Smooth muscle cell of the brain vasculature (primary cell): ENCODE data around the gene EXOC4.

Experiments
- DNase-seq: peaks from one replicate; pipeline ENCODE4 v3.0.0-alpha.2; 2012; ENCODE audit warnings: low read depth, low spot score

The EXOC4 gene

DNA sequence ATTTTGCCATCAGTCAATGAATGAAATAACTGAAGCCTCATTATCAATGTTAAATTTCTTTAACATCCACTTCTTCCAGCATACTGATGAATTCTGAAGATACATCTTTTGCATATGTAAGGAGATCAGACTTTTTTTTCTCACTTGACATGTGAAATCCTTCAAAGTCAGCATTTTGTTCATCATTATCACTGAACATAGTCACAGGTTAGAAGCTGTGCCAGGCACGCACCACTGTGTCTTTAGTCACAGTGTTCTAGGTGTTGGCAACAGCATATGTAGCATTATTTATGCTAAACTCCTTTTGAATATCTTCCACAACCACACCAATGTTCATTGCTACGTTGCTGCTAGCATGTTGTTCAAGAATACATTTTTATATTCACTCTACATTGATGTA, 450.1 kb downstream of the EXOC4 start:
- no peak for DNase-seq

DNA sequence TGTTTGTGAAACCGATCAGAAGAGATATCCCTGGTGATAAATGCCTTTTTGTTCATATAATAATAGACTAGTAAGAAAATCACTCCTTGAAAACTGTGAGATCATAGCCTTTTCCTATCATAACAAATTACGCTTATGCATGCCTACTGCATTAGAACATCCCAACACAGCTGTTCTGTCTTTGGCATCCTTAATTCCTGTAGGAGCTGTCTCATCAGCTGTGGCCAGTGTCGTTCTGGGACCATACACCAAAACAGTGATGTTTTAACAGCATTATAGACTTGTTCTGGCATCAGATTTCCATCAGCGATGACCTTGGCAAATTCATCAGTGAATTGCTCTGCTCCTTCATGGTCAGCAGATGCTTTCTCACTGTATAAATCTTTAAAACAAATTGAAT, 450.7 kb downstream of the EXOC4 start:
- DNase-seq = peak; percentile 29

GRCh38 chr7:133704453-133704852, 451.6 kb downstream of the EXOC4 start:
- no peak for DNase-seq

DNA sequence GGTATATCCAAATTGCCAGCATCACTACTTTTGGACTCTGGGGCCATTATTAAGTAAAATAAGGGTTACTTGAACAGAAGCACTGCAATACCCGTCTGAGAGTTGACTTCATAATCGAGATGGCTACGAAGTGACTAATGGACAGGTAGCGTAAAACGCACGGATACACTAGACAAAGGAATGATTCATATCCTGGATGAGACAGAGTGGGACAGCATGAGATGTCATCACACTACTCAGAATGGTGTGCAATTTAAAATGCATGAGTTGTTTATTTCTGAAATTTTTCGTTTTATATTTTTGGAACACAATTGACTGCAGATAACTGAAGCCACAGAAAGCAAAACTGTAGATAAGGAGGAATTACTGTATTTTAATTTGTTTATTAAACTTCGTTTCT, 452.7 kb downstream of the EXOC4 start:
- no peak for DNase-seq

DNA sequence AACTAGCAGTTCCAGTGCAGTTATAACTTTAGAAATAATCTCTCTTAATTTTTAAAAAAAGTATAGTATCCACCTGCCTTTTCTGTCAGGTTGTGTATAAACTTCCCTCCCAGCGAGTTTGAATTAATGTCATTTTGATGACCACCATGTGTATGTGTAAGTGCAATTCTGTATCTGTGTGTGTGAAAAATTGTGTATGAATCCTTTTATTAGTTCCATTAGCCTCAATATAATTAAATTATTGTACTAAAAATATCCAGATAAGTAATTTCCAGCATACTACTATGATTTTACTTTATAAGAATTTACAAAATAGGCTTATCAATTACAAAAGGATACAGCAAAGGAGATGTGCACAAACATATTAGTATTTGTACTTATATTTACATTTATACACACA, 453.1 kb downstream of the EXOC4 start:
- DNase-seq = no peak

DNA sequence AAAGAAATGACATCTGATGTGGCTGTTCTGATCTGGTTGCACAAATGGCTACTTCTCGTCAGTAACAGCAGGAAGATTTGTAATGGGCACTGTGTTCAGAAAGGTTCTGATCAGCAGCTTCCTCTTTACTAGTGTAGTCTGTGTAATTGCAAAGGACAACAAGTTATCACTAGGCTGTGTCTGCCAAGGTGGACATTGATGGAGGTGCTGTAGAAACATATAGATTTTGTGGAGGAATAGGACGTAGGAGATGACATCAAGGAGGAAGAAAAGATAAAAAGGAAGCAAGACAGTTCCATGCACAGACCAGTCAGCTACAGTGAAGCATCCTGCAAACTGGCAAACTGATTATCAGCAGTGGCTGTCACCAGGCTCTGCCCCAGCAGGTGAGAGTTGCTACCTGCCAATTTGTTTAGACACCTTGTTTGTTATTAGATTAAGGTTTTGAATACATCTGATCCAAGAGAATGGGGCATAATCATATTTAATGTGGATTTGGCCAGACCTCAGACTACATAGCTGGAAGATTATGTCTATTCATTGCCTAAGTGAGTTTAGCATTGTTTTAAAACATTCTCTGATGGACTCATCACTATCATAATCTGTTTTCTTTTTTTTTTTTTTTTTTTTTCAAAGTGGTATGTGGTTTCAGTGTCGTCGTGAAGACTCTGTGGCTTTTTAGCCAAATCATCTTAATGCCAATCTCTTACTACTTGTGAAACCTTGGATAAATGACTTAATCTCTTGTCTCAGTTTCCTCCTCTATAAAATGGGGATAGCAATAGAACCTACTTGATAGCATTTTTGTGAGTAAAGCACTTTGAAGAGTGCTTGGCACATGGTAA, 456.4 kb downstream of the EXOC4 start:
- no peak for DNase-seq

DNA sequence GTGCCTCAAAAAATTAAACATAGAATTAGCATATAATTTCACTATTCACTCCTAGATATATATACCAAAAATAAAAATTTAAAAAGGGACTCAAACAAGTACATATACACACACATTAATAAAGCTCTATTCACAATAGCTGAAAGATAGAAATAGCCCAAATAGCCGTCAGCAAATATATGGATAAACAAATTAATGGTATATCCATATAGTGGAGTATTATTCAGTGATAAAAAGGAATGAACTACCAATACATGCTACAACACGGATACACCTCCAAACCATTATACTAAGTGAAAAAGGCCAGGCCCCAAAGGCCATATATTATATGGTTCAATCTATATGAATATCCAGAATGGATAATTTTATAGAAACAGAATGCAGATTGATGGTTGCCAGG, 459.7 kb downstream of the EXOC4 start:
- DNase-seq = no peak

DNA sequence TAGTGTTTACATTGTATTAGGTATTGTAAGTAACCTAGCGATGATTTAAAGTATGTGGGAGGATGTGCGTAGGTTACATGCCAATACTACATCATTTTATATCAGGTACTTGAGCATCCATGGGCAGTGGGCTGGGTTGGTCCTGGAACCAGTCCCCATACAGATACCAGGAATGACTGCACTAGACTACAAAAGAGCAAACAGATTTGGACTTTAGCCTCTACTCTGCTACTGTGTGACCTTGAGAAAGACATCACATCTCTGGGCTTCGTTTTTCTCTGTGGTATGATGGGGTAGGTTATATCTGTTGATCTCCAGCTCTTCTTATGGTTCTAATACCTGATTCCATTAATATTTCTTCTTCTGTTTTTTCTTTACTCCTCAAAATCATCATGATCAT, 461.8 kb downstream of the EXOC4 start:
- DNase-seq = no peak

- DNase-seq = no peak
Observed at GRCh38 chr7:133718131-133718530, 465.3 kb downstream of the EXOC4 start.

GRCh38 chr7:133723044-133723443, 470.2 kb downstream of the EXOC4 start:
- DNase-seq = no peak

DNA sequence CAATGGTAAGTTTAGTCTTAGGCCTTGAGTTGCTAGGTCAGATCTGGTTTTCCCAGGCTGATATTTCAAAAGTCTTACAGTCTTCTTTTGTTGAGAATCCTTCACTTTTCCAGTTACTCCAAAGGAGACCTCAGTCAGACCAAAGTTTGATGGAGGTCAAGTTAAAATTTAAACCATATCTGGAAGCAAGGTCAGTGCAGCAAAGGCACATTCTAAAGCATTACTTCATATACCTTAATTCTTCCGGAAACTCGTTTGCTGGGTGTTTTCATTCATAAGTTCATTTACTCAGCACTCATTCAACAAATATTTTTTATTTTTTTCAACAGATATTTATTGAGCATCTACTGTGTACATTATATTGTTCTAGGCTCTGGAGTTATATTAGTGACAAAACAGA, 471.3 kb downstream of the EXOC4 start:
- DNase-seq = no peak

DNA sequence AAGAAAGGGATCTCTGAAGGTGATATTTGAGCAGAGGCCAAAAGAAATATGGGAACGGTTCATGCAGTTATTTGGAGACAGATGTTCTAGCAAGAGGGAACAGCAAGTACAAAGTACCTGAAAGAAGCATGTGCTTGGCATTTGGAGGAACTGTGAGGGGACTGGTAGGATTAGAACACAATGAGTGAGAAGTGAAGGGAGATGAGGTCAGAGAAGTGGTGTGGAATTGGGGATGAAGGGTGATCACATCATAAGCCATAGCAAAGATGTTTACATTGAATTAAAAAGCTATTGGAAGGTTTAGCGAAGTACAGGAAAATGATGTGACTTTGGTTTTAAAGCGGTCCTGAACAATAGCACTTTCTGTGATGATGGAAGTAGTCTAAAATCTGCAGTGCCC, 471.8 kb downstream of the EXOC4 start:
- DNase-seq = no peak

DNA sequence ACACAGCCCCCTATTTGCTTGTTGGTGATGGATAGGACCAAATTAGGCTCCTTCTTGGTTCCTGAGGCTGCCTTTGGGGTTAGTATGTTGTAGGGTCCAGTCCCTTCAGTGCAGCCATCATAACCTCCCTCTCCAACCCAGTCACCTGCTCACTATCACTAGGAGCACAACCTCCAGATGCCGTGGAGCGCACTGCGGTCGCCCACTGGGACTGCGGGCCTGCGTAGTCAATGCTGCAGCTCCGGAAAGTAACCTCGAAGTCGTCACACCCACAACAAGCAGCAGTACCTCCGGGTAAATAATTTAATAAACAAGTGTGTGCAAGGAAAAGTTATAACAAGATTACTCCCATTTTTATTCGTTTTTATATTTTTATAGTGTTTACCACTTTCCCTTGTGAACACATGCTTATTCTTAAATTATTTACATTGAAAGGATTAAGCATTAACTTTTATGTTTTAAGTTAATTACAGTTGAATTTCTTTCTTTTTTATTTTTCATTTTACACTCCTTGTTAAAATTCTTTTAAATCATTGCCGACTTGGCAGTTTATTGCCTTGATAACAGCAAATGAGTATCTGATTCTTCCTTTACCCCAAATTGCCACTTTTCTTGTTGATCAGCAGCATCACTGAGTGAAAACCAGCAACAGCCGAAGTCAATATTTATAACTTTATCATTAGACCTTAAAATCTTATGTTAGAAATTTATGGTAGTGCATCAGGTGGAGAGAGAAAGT, 474.8 kb downstream of the EXOC4 start:
- DNase-seq = no peak

- DNase-seq = no peak
Observed at GRCh38 chr7:133730360-133730759, 477.5 kb downstream of the EXOC4 start.

DNA sequence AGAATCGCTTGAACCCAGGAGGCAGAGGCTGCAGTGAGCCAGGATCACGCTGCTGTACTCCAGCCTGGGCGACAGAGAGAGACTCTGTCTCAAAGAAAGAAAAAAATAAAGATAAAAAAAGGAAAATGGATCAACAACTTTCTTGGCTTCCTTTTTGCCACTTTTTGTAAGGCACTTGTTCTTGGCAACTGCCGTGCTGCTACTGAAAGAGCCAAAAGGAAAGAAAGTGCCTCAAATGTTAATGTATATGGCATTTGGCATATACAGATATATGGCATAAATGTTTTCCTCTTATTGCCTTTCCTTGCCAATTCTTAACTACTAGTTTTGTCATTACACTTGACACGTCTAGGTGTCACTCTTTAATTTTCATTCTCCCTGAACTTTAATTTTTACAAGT, 480.5 kb downstream of the EXOC4 start:
- DNase-seq = no peak

- no peak for DNase-seq
Observed at GRCh38 chr7:133735222-133735621, 482.3 kb downstream of the EXOC4 start.

- no peak for DNase-seq
Observed at GRCh38 chr7:133739817-133740216, 486.9 kb downstream of the EXOC4 start.

- no peak for DNase-seq
Observed at GRCh38 chr7:133741078-133741477, 488.2 kb downstream of the EXOC4 start.

GRCh38 chr7:133741703-133742102, 488.8 kb downstream of the EXOC4 start:
- no peak for DNase-seq

GRCh38 chr7:133742709-133743538, 490.0 kb downstream of the EXOC4 start:
- peak; percentile 20 for DNase-seq

DNA sequence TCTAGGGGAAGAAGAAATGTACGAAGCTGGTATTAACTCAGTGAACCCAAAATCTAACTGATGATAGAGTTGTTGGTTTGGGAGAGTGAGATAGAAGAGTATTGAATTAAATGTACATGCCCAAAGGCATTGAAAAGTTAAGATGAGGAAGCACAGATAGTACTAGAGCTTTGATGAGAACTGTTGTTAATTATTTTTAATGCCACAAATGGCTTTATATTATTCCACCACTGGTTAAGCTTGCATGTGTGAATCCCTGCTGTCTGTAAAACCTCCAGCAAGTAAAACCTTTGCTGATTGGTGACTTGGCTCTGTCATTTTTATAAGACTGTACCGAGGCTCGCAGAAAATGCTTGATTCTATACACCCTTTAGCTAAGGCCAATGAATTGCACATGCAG, 491.6 kb downstream of the EXOC4 start:
- DNase-seq = no peak

GRCh38 chr7:133746305-133746704, 493.4 kb downstream of the EXOC4 start:
- no peak for DNase-seq
